ENCODE measurements around the gene OR51G2.
"Not testable (repeated sequence)": the region's sequence is repeated elsewhere in the genome, so short reads cannot be mapped to it uniquely, and the experiment has no call there.

The OR51G2 gene, protein sequence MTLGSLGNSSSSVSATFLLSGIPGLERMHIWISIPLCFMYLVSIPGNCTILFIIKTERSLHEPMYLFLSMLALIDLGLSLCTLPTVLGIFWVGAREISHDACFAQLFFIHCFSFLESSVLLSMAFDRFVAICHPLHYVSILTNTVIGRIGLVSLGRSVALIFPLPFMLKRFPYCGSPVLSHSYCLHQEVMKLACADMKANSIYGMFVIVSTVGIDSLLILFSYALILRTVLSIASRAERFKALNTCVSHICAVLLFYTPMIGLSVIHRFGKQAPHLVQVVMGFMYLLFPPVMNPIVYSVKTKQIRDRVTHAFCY

DNA sequence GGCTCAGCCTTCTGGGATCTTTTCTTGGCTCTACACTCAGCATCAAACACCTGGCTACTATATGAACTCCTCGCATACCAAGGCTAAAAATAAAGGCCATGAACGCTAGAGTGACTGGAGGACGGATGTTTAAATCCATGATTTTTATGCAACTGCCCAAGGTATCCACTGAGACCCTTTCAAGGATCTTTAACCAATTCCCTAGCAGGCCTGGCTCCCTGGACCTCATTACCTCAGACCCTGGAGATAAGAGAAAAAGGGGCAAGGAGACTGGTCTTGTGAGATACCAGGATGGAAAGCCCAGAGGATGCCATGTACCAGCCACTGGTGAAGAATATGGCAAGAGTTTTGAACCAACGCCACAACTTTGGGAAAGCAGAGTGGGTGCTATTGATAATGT is at the start of gene OR51G2:
Gene OR51G2, minus strand, starts transcription at position 101 of the 400 bp plus-strand sequence. CDS start 3,687 bp downstream, outside the sequence.
- H3K27ac ChIP-seq = no peak within 1 kb of the TSS

DNA sequence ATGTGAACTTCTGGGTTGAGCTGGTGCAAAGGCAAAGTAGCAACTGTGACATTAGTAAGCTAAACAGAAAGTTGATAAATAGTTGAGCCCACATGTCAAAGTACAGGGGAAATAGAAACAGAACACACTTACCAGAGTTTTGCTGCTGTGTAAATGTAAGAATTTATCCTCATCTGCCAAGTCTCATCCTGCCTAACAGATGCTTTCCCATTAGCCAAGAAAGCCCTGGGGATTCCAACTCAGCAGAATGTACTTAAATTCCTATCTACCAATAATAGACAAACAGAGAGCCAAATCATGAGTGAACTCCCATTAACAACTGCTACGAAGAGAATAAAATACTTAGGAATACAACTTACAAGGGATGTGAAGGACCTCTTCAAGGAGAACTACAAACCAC is 43.7 kb upstream of the OR51G2 start:
- no peak for DNase-seq (ENCODE audit: low read depth, low spot score)
- no peak overlapping the region for H3K27ac ChIP-seq

More for the DNA sequence above, at the start of gene OR51G2:
- no peak for DNase-seq (ENCODE audit: low read depth, low spot score)

DNA sequence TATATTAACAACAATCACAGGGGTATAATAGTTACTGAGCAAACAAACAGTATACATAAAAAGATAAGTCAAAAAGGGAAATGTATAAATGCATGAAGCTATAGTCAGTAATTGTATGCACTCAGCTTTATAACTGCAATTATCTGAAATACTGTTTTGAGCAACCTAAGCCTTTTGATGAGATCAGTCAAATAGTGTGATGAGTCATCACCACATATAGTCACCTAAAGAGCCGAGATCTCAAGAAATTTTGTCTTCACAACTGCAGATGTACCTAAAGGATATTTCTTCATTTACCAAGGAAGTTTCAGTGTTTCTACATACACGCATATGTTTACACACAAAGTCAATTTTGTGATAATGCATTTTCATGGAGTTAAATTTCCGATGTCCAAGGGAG is 41.7 kb upstream of the OR51G2 start:
- H3K27ac ChIP-seq = no peak overlapping the region
- DNase-seq (ENCODE audit: low read depth, low spot score) = no peak

DNA sequence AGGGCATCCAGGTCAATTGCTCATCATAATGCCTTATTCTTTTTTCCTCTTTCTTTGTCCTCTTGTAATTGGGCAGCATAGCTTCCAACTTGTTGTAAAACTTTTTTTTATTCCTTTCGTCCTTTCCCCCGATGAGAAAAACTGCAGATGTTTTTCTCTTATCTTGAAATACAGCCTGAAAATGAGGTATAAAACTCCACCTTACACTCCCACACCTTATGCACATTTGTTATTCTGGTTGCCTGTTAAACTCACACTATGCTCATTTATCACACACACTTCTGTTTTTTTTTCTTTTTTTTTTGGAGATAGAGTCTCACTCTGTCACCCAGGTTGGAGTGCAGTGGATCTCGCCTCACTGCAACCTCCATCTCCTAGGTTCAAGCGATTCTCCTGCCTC is 38.2 kb upstream of the OR51G2 start:
- H3K27ac ChIP-seq = no peak overlapping the region
- no peak for DNase-seq (ENCODE audit: low read depth, low spot score)

DNA sequence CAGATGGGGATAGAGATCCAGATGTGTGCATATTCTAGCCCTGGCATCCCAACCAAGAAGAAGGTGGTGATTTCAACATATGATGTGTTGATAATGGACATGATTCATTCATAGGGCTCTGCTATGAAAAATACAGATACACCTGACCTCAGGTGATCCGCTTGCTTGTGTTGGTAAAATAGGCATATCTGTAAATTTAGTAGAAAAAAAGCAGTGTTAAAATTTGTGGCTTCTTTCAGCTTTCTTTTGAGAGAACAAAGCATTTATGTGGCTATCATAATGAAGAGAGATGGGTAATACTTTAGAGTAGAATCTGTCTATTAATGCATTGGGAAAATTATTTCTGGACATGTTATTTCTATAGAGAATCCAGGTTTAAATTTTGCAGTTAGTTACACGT is 36.5 kb upstream of the OR51G2 start, which contains the start of gene OR51A2:
Gene OR51A2, minus strand, starts transcription at position 101 of the 400 bp plus-strand sequence. Its CDS starts 0 bp downstream, at position 101.
- H3K27ac ChIP-seq; DNase-seq (ENCODE audit: low read depth, low spot score): not testable (repeated sequence)

DNA sequence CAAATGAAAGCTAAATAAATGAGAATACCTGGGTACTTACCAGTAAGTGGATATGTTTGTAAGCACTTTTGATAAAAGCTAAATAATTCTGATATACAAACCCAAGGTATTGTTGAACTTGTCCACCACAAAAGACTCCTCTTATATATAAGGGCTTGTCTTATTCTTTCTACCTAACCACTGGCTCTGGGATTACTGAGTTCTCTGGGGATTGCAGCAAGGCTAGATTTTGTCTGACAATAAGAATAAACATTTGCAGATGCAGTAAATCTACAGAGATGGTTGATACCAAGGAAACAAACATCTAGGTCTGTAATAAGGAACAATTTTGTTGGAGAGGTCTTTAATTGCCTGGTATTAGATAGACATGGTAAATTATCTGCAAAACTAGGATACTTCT is 28.4 kb upstream of the OR51G2 start, which contains the start of gene OR51A4:
Gene OR51A4, minus strand, starts transcription at position 101 of the 400 bp plus-strand sequence. CDS start 505 bp downstream, outside the sequence.
- H3K27ac ChIP-seq = no peak within 1 kb of the TSS
- no peak for DNase-seq (ENCODE audit: low read depth, low spot score)

DNA sequence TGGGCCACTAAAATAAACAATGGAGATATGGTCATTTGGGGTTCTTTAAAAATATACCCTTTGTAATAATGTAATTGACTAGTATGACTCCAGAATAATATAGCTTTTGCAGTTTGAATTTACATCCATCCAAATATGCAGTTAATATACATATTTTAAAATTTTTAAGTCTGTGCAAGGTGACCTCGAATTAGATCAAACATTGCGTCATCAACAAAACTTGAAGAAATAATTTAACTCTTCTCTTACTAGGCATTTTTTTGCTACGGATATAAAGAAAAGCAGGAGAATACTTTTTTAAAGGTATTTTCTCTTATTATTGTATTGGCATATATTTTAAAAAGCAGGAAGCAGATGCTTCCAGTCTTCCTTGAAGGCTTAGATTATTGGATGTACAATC is 17.6 kb upstream of the OR51G2 start:
- no peak overlapping the region for H3K27ac ChIP-seq
- DNase-seq (ENCODE audit: low read depth, low spot score) = no peak

DNA sequence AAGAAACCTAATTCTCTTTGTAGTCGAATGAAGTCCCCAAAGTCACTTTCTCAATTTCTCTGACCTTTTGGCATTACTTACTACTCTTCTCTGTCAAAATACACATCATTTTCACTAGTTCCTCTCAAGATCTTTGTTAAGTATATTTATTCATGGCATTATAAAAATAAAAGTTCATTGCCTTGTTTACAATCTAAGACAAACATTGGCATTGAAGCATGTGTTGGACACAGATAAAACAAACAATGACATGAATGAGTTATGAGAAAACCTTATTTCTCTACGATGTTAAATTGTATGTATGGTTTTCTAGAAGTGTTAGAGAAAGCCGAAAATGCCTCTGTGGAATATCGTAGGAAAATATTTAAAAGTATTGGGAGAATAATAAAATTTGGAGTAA is 13.6 kb upstream of the OR51G2 start:
- H3K27ac ChIP-seq = no peak overlapping the region
- DNase-seq (ENCODE audit: low read depth, low spot score) = no peak

DNA sequence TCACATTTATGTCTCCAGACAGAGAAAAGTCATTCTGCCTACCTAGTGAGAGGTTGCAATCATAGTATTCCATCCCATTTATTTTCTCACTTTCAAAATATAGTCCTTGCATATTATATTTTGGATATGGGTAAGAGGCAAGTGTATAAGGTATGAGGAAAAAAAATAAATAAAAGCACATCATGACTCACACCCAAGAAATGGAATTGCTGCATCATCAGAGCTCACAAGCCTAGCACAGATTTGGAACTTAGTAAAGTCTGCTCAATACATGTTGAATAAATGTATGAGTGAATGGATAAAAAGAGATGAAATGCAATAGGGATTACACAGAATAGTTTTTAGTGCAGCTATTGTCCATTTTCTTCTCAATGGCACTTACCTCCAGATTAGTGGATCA is 7.5 kb upstream of the OR51G2 start:
- DNase-seq (ENCODE audit: low read depth, low spot score) = no peak
- no peak overlapping the region for H3K27ac ChIP-seq

DNA sequence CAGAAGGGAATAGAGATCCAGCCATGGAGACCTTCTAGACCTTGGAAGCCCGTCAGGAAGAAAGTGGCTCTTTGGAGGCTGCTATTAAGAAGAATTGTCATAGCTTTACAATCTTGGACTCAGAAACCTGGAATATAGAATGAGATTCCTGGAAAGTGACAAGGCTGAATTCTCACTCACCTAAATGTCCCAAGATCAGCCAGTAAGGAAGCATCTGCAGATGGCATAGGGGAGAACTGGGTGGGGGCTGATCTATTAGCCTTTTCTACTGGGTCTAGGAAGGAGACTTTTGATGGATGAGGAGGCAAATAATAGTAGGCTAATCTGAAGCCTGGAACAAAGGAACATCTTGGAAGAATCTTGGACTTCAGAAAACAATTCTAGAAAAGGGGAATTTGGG is 5.1 kb upstream of the OR51G2 start, which contains the start of gene OR51G1:
Gene OR51G1, minus strand, starts transcription at position 101 of the 400 bp plus-strand sequence. Its CDS starts 0 bp downstream, at position 101.
- no peak within 1 kb of the TSS for H3K27ac ChIP-seq
- no peak for DNase-seq (ENCODE audit: low read depth, low spot score)

DNA sequence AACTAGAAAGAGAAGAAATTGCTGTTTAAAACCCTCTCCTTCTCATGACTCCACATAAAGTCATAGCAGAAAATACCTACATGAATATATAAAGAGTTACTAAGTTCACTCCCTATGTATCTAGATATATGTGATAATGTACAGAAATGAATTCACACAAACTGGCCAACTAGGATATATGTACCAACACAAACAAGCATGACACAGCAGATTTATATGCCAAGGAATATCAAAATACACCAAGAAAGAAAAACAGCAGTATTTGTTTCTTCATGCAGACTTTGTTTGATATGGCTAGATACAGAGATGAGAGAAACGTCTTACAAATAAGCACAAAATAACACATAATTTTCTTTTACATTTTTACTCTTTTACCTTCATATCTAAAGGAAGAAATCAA is 3.2 kb upstream of the OR51G2 start:
- no peak overlapping the region for H3K27ac ChIP-seq
- no peak for DNase-seq (ENCODE audit: low read depth, low spot score)

DNA sequence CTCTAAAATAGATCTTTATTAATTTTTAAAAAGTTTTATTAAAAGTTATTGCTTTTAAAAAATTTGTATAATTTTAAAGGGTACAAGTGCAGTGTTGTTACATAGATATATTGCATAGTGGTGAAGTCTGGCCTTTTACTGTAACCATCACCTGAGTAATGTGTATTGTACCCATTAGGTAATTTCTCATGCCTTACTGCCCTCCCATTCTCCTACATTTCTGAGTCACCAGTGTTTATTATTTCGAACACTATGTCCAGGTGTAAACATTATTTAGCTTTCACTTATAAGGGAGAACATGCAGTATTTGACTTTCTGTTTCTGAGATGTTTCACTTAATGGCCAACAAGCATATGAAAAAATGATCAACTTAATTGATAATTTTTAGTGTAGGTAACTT is 2.6 kb upstream of the OR51G2 start:
- H3K27ac ChIP-seq = no peak overlapping the region

DNA sequence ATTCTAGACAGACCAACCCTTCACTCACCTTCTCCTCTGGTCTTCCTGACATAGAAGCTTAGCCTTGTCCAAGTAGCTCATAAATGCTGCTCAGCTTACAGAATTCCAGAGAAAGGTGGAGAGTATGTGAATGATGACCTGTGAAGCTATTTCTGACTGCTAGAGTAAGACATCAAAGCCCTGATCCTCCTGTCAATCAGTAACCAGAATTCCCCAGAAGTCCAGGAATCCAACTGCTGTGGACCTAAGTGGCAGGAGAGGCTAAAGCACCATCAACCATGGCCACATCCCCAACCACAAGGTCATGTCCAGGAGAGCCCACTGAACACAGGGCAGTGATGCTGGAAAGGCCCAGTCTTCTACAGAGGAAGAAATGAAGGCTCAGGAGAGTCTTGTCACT is 2.6 kb downstream of the OR51G2 start:
- no peak for DNase-seq (ENCODE audit: low read depth, low spot score)
- no peak overlapping the region for H3K27ac ChIP-seq

More for the DNA sequence above, 2.6 kb upstream of the OR51G2 start:
- DNase-seq (ENCODE audit: low read depth, low spot score) = no peak

DNA sequence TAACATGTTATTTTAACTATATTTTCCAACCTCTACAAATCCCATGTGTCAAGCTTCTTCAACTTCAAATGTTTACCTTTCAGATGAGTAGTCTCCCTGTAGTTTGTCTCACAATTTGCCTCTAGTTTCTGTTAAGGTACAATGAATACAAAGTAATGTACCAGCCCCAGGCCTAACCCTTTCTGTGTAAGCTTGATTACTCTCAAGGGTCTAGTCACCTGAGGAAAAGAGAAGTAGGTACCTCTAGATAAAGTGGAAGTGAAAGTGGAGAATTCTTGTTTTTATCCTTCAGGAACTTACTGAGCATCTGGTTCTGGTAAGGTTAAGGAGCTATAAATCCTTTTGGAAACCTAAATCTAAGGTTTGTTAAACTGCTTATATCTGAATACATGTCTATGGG is 15.7 kb downstream of the OR51G2 start, which contains the start of gene OR51A7:
Gene OR51A7, plus strand, starts transcription at position 300 of the 400 bp plus-strand sequence. CDS start 3,587 bp downstream, outside the sequence.
- no peak within 1 kb of the TSS for H3K27ac ChIP-seq
- no peak for DNase-seq (ENCODE audit: low read depth, low spot score)

DNA sequence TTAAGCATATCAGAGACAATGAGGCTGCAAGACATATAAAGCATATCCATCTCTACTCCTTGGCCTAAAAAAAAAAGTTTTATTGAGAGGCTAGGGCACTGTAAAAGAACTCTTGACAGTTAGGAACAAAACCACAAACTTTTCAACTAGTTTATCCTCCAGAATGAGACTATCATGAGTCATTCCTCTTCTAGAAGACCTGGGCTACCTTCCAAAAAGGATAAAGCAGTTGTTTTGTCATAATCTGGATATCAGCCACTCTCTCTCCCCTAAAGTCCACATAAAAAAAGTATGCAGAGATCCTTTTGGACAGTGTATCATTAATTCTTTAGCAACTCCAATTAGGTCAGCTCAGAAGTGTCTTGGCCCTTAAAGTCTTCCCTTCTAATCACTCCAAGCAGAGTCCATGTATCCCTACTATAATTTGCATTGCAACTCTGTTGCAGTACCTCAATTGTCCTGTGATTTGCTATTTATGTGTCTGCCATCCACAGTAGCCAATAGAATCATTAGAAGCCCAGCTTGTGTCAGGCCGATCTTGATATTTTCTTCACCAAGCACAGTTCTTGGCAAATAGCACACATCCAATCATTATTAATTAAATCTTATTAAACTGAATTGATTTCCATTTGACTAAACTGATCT is 27.0 kb downstream of the OR51G2 start:
- DNase-seq (ENCODE audit: low read depth, low spot score) = peak; percentile 49
- no peak overlapping the region for H3K27ac ChIP-seq

DNA sequence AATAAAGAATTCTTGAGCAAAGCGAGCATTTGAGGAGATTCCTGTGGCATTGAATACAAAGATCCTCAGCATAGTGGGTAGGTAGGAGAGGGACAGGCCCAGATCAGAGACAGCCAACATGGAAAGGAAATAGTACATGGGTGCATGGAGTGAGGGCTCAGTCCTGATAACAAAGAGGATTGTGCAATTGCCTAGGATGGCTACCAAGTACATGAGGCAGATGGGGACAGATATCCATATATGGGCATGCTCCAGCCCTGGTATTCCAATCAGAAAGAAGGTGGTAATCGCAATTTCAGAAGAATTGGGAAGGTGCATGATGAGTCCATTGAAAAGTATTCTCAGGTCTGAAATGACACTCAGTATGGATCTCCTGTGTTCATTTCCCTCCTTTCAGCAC is 28.9 kb downstream of the OR51G2 start:
- no peak overlapping the region for H3K27ac ChIP-seq
- no peak for DNase-seq (ENCODE audit: low read depth, low spot score)

DNA sequence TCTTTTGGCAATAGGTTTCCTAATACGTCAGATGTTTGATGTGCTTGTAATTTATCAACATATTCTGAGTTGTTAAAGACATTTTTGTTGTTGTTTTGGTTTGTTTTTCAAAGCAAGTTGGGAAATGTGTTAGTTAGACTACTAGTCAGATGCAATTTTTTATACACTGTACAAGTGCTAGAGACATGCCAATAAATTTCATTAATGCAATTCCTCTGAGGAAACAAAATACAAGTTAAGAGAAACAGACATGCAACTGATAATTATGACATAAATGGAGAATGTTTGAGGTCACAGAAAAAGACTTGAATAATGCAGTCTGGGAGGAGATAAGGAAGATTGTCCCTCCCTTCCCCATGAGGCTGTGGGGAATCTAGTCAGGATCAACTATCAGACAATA is 31.6 kb downstream of the OR51G2 start:
- H3K27ac ChIP-seq = no peak overlapping the region

DNA sequence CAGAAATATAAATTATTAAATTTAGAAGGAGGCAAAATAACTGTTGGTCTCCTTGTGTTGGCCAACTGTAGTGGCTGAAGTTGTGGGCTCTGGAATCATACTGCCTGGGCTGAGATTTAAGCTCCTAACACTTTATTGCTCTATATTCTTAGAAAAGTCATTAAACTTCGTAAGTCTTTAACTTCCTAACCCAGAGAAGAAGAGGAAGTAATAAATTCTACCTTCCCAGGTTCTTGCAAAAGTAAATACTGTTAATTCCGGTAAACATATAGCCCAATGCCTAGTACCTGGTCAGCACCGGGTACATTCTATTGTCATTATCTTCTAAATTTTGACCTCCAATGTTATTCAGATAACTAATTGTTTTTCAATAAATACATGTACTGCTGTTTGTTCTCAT is 33.0 kb downstream of the OR51G2 start:
- DNase-seq (ENCODE audit: low read depth, low spot score) = no peak
- H3K27ac ChIP-seq = no peak overlapping the region

More for the DNA sequence above, 31.6 kb downstream of the OR51G2 start:
- no peak for DNase-seq (ENCODE audit: low read depth, low spot score)

DNA sequence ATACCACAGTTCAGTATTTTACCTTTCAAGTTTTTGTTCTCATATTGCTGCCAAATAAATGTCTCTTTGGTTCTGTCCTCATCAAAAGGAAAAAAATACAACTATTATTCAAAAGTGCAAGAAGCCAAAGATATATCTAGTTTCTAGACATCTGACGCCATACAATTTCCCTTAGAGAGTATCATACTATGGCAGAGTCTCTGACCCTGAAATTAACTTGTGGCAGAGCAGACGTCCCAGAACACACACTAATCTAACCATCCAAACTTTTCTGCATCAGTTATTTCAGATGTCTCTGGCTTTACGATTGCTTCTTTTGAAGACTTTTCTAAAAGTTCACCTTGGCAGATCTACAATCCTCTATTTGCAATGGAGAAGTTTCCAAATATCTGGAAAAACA is 34.8 kb downstream of the OR51G2 start:
- H3K27ac ChIP-seq = no peak overlapping the region
- DNase-seq (ENCODE audit: low read depth, low spot score) = no peak

DNA sequence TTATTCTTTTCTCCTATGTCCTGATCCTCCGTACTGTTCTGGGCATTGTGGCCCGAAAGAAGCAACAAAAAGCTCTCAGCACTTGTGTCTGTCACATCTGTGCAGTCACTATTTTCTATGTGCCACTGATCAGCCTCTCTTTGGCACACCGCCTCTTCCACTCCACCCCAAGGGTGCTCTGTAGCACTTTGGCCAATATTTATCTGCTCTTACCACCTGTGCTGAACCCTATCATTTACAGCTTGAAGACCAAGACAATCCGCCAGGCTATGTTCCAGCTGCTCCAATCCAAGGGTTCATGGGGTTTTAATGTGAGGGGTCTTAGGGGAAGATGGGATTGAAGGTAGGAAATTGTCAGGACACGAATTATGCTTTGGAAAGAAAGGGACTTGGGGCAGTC is 36.6 kb downstream of the OR51G2 start:
- no peak overlapping the region for H3K27ac ChIP-seq
- DNase-seq (ENCODE audit: low read depth, low spot score) = no peak

DNA sequence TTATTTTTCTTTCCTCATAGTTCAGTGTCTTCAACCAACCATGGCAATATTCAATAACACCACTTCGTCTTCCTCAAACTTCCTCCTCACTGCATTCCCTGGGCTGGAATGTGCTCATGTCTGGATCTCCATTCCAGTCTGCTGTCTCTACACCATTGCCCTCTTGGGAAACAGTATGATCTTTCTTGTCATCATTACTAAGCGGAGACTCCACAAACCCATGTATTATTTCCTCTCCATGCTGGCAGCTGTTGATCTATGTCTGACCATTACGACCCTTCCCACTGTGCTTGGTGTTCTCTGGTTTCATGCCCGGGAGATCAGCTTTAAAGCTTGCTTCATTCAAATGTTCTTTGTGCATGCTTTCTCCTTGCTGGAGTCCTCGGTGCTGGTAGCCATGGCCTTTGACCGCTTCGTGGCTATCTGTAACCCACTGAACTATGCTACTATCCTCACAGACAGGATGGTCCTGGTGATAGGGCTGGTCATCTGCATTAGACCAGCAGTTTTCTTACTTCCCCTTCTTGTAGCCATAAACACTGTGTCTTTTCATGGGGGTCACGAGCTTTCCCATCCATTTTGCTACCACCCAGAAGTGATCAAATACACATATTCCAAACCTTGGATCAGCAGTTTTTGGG is 37.2 kb downstream of the OR51G2 start, which contains the start of gene OR51T1:
Gene OR51T1, plus strand, starts transcription at position 41 of the 641 bp plus-strand sequence. Its CDS starts 0 bp downstream, at position 41.
- H3K27ac ChIP-seq = no peak within 1 kb of the TSS
- no peak for DNase-seq (ENCODE audit: low read depth, low spot score)
